T47D (cell line): ENCODE data around the gene PDZRN4.
"Not testable (repeated sequence)": the region's sequence is repeated elsewhere in the genome, so short reads cannot be mapped to it uniquely, and the experiment has no call there.

Source experiments
- DNase-seq, 2 experiments: peaks; one replicate each; pipeline versions ENCODE4 v3.0.0 to v3.0.0-alpha.2; 2011 to 2012; ENCODE audit warnings: low read depth in 1 of 2, low spot score in 1 of 2
- JUND ChIP-seq: IDR thresholded peaks from 2 replicates; pipeline ENCODE4 v1.6.1; 2012; ENCODE audit warnings: low read depth
- in situ Hi-C: cut with HindIII; loops from 2 replicates; pipeline ENCODE4 v1.10.0; 2016; ENCODE audit warnings: low sequenced_read_pairs, low pct_unique_long_range_greater_than_20kb

Gene PDZRN4

GRCh38 chr12:41612892-41613557 lies 424.9 kb downstream of the PDZRN4 start:
- TF ChIP-seq JUND, result no peak
- in situ Hi-C loops, result no loop called here
- DNase-seq, result no peak

GRCh38 chr12:41615174-41615573 lies 427.1 kb downstream of the PDZRN4 start:
- in situ Hi-C loops, DNase-seq: not testable (repeated sequence)

GRCh38 chr12:41619705-41620104 lies 431.6 kb downstream of the PDZRN4 start:
- DNase-seq, result no peak
- no peak for TF ChIP-seq JUND
- in situ Hi-C loops, result no loop called here

GRCh38 chr12:41621291-41621690 lies 433.2 kb downstream of the PDZRN4 start:
- no peak for TF ChIP-seq JUND
- DNase-seq, result no peak
- in situ Hi-C loops, result no loop called here
